IMR-90 (cell line): ENCODE measurements around the gene COL23A1. TPM values are rescaled to one million over a fixed set of nuclear protein-coding genes. Genes with fewer than 3 reads are reported as not detected.
A peak's percentile ranks its signal among the peaks of the same experiment; 100 is the strongest.

ENCODE experiments used
- ATAC-seq: fragments of 200-7000 bp; cut with Tn5 transposase; 2 replicates; pipeline ENCODE4 v1.9.1; 2020; ENCODE audit warnings: low read depth, mild to moderate bottlenecking, moderate library complexity
- BruUV-seq: library from RNA; stranded (reverse); fragments of 400-500 nt; replicated peaks from 2 replicates; lab custom pipeline; 2021; lab: Mats Ljungman, UMichigan
- CTCF ChIA-PET: fragments of 300-600 bp; formaldehyde crosslinking; extraction: SDS; loops from one replicate; lab custom pipeline; 2021; ENCODE audit warnings: antibody characterized with exemption; lab: Yijun Ruan, JAX
- POLR2A ChIA-PET: fragments of 300-600 bp; sonication (Branson Sonifier 250); formaldehyde crosslinking; loops from one replicate; lab custom pipeline; 2022; ENCODE audit warnings: antibody characterized with exemption; ENCODE audit not compliant: unreplicated experiment; lab: Charles Lee
- DNase-seq: peaks from one replicate; pipeline ENCODE4 v3.0.0; 2013
- H2AFZ ChIP-seq: replicated peaks from 2 replicates; pipeline ENCODE3; 2013; ENCODE audit warnings: low read length, mild to moderate bottlenecking; ENCODE audit not compliant: poor library complexity
- H2AK5ac ChIP-seq: 2 replicates; pipeline ENCODE4 v1.6.1; 2013; ENCODE audit warnings: low read depth, low read length, inconsistent platforms
- H2AK9ac ChIP-seq: replicated peaks from 2 replicates; pipeline ENCODE3; 2013; ENCODE audit warnings: mild to moderate bottlenecking, low read depth, low read length, moderate library complexity; ENCODE audit not compliant: poor library complexity
- H2BK120ac ChIP-seq: 2 replicates; pipeline ENCODE4 v1.6.1; 2013; ENCODE audit warnings: low read depth, low read length, inconsistent platforms
- H2BK15ac ChIP-seq: 3 replicates; pipeline ENCODE4 v1.6.1; 2013; ENCODE audit warnings: low read depth, low read length, inconsistent platforms
- H2BK20ac ChIP-seq: 2 replicates; pipeline ENCODE4 v1.6.1; 2013; ENCODE audit warnings: low read depth, mild to moderate bottlenecking, inconsistent platforms, low read length, moderate library complexity
- H2BK5ac ChIP-seq: 2 replicates; pipeline ENCODE4 v1.6.1; 2013; ENCODE audit warnings: mild to moderate bottlenecking, low read depth, low read length, inconsistent platforms; ENCODE audit not compliant: poor library complexity, severe bottlenecking
- H3K14ac ChIP-seq: replicated peaks from 2 replicates; pipeline ENCODE4 v1.6.1; 2013; ENCODE audit warnings: low read depth, low read length, inconsistent platforms
- H3K18ac ChIP-seq: 2 replicates; pipeline ENCODE4 v1.6.1; 2013; ENCODE audit warnings: low read depth, low read length, control low read depth
- H3K23ac ChIP-seq: 2 replicates; pipeline ENCODE4 v1.6.1; 2013; ENCODE audit warnings: low read depth, low read length, inconsistent platforms
- H3K27ac ChIP-seq: 2 replicates; pipeline ENCODE4 v1.5.1; 2013; ENCODE audit warnings: mild to moderate bottlenecking, control low read depth, low read length; ENCODE audit not compliant: insufficient read depth
- H3K27me3 ChIP-seq: 2 replicates; pipeline ENCODE4 v1.6.1; 2013; ENCODE audit warnings: low read length; ENCODE audit not compliant: control insufficient read depth, insufficient read depth
- H3K36me3 ChIP-seq: 2 replicates; pipeline ENCODE4 v1.6.1; 2013; ENCODE audit warnings: low read length, mixed read lengths; ENCODE audit not compliant: control insufficient read depth, insufficient read depth
- H3K4ac ChIP-seq: 2 replicates; pipeline ENCODE4 v1.6.1; 2013; ENCODE audit warnings: low read depth, low read length, inconsistent platforms
- H3K4me1 ChIP-seq: 2 replicates; pipeline ENCODE4 v1.6.1; 2013; ENCODE audit warnings: low read length, mixed read lengths; ENCODE audit not compliant: control insufficient read depth, insufficient read depth
- H3K4me2 ChIP-seq: 2 replicates; pipeline ENCODE4 v1.6.1; 2013; ENCODE audit warnings: low read depth, mild to moderate bottlenecking, control low read depth, low read length, moderate library complexity
- H3K4me3 ChIP-seq: 2 replicates; pipeline ENCODE4 v1.5.1; 2013; ENCODE audit warnings: low read depth, mild to moderate bottlenecking, control low read depth, low read length, moderate library complexity; ENCODE audit not compliant: insufficient read depth
- H3K56ac ChIP-seq: 2 replicates; pipeline ENCODE4 v1.6.1; 2013; ENCODE audit warnings: low read length, inconsistent platforms; ENCODE audit not compliant: insufficient read depth; ENCODE audit errors: extremely low read depth
- H3K79me1 ChIP-seq, 2 experiments: 2 replicates each; pipeline ENCODE4 v1.6.1; 2013; ENCODE audit warnings: low read length in 2 of 2, inconsistent platforms in 1 of 2, low read depth in 1 of 2
- H3K9ac ChIP-seq: 2 replicates; pipeline ENCODE4 v1.6.1; 2013; ENCODE audit warnings: low read depth, low read length, control low read depth
- H3K9me1 ChIP-seq: 2 replicates; pipeline ENCODE4 v1.6.1; 2013; ENCODE audit warnings: low read length, inconsistent platforms; ENCODE audit not compliant: insufficient read depth
- H3K9me3 ChIP-seq: 2 replicates; pipeline ENCODE4 v1.6.1; 2013; ENCODE audit warnings: low read length; ENCODE audit not compliant: control insufficient read depth, insufficient read depth
- H4K20me1 ChIP-seq: 2 replicates; pipeline ENCODE4 v1.6.1; 2013; ENCODE audit warnings: low read length, inconsistent platforms; ENCODE audit not compliant: insufficient read depth
- H4K5ac ChIP-seq: 2 replicates; pipeline ENCODE4 v1.6.1; 2013; ENCODE audit warnings: mild to moderate bottlenecking, low read depth, low read length, control low read depth
- H4K8ac ChIP-seq, 2 experiments: 2 replicates each; pipeline ENCODE4 v1.6.1; 2013; ENCODE audit warnings: low read depth in 2 of 2, low read length in 2 of 2, control low read depth in 1 of 2, inconsistent platforms in 1 of 2
- H4K91ac ChIP-seq: 2 replicates; pipeline ENCODE4 v1.6.1; 2013; ENCODE audit warnings: low read depth, low read length, inconsistent platforms; ENCODE audit not compliant: insufficient read depth
- BHLHE40 ChIP-seq: fragments of 150-350 bp; IDR thresholded peaks from 2 replicates; pipeline ENCODE4 v1.6.1; 2016; ENCODE audit warnings: mild to moderate bottlenecking, low read depth, low read length
- CEBPB ChIP-seq: IDR thresholded peaks from 2 replicates; pipeline ENCODE4 v1.6.1; 2012; ENCODE audit warnings: low read depth, low read length, improper control_type of control experiment
- CHD1 ChIP-seq: IDR thresholded peaks from 2 replicates; pipeline ENCODE4 v1.6.1; 2012; ENCODE audit warnings: low read depth, low read length, improper control_type of control experiment
- FOS ChIP-seq: fragments of 150-350 bp; IDR thresholded peaks from 2 replicates; pipeline ENCODE4 v1.6.1; 2016; ENCODE audit warnings: low read depth, low read length
- MAFK ChIP-seq: IDR thresholded peaks from 2 replicates; pipeline ENCODE4 v1.6.1; 2012; ENCODE audit warnings: low read depth, low read length, improper control_type of control experiment
- MAZ ChIP-seq: IDR thresholded peaks from 2 replicates; pipeline ENCODE4 v1.6.1; 2012; ENCODE audit warnings: low read depth, mild to moderate bottlenecking, low read length, improper control_type of control experiment, moderate library complexity, borderline replicate concordance
- MXI1 ChIP-seq: IDR thresholded peaks from 2 replicates; pipeline ENCODE4 v1.6.1; 2012; ENCODE audit warnings: low read depth, mild to moderate bottlenecking, low read length, moderate library complexity, borderline replicate concordance
- NFE2L2 ChIP-seq: fragments of 150-350 bp; IDR thresholded peaks from 2 replicates; pipeline ENCODE4 v1.6.1; 2016; ENCODE audit warnings: low read depth, mild to moderate bottlenecking, low read length
- POLR2A ChIP-seq: IDR thresholded peaks from 2 replicates; pipeline ENCODE4 v1.6.1; 2012; ENCODE audit warnings: mild to moderate bottlenecking, low read depth, low read length
- RAD21 ChIP-seq: IDR thresholded peaks from 2 replicates; pipeline ENCODE4 v1.6.1; 2012; ENCODE audit warnings: low read length, improper control_type of control experiment
- RCOR1 ChIP-seq: IDR thresholded peaks from 2 replicates; pipeline ENCODE4 v1.6.1; 2012; ENCODE audit warnings: mild to moderate bottlenecking, low read length, improper control_type of control experiment; ENCODE audit not compliant: insufficient replicate concordance
- RFX5 ChIP-seq: IDR thresholded peaks from 2 replicates; pipeline ENCODE4 v1.8.0; 2012; ENCODE audit warnings: low read depth, mild to moderate bottlenecking, low read length, moderate library complexity
- SMC3 ChIP-seq: fragments of 150-350 bp; IDR thresholded peaks from 2 replicates; pipeline ENCODE4 v1.6.1; 2016; ENCODE audit warnings: low read depth, mild to moderate bottlenecking, antibody characterized with exemption, low read length, moderate library complexity
- WGBS, 2 experiments: methylation state at CpG; one replicate each; pipeline versions ENCODE4 v1.1.5 to v1.1.7; 2013; ENCODE audit warnings: missing lambda C conversion rate in 2 of 2; ENCODE audit not compliant: insufficient read length in 1 of 2; ENCODE audit errors: extremely low coverage in 2 of 2; 5-methylcytosine and 5-hydroxymethylcytosine counted together
- dilution Hi-C: fragments of 300-500 bp; cut with HindIII; formaldehyde crosslinking; loops from one replicate; pipeline ENCODE4 v1.14.3; 2018; ENCODE audit warnings: low sequenced_read_pairs; ENCODE audit not compliant: unreplicated experiment
- in situ Hi-C: fragments of 300-500 bp; cut with MboI; formaldehyde crosslinking; loops from 3 replicates; pipeline ENCODE4 v1.14.3; 2019; ENCODE audit warnings: low sequenced_read_pairs, inconsistent platforms, mixed read lengths
- intact Hi-C: fragments of 100-400 bp; cut with micrococcal nuclease; formaldehyde crosslinking; loops from 2 replicates; pipeline ENCODE4 v1.10.0; 2022
- polyA plus RNA-seq, 3 experiments: library from polyadenylated mRNA; depleted of rRNA; stranded (reverse); fragments of >200 nt; gene quantifications; 2 replicates each; pipeline ENCODE4 v1.2.3, GENCODE V29; 2012; ENCODE audit warnings: low replicate concordance in 1 of 3
- total RNA-seq: library from RNA; depleted of rRNA; stranded (reverse); fragments of >200 nt; gene quantifications from 2 replicates; pipeline ENCODE4 v1.2.3, GENCODE V29; 2012
- TF ChIP-seq, protein P1 (sequence below): fragments of 150-350 bp; IDR thresholded peaks from 2 replicates; pipeline ENCODE4 v1.6.1; 2017; ENCODE audit warnings: mild to moderate bottlenecking, antibody characterized with exemption, low read length, low read depth
- TF ChIP-seq, protein P2 (sequence below): fragments of 150-350 bp; IDR thresholded peaks from 2 replicates; pipeline ENCODE4 v1.6.1; 2016; ENCODE audit warnings: low read depth, mild to moderate bottlenecking, low read length, moderate library complexity, borderline replicate concordance
- TF ChIP-seq, protein P3 (sequence below): conservative IDR thresholded peaks from 2 replicates; pipeline ENCODE4 v1.5.1; 2012; ENCODE audit warnings: mild to moderate bottlenecking, low read depth, low read length, improper control_type of control experiment

Gene COL23A1
- total and polyA plus RNA-seq, 2 of the 4 experiments (the other 2 are of a cell fraction), result not detected

DNA sequence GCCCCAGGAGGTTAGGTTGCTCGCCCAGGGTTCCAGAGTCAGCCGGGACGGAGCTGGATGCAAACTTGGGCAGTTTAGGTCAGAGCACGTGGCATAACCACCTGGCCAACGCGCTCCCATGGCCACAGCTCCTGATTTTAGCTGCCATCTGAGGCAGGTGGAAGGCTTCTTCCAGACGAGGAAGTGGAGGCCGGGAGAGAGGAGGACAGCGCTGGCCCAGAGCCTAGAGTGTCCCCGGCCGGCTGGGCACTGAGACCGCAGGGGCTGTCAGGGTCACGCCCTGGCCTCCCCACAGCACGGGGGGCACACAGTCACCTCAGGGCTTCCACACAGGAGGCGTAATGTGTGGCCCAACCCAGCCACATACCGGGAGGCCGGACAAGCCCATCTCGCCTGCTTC lies 341.4 kb downstream of the COL23A1 start:
- Histone ChIP-seq H2AFZ (peak overlapping the region; percentile 10), H3K4me2 (no peak overlapping the region), H4K20me1 (no peaks in the 10 kb centered on the region), H3K4me1 (peaks cover 2% of the 10 kb centered on the region; the same call in 1 of the 2 replicates), H3K9me3 (no peaks in the 10 kb centered on the region), H3K56ac (no peak overlapping the region), H3K14ac (no peak overlapping the region), H3K18ac (no peak overlapping the region), H3K9me1 (no peaks in the 10 kb centered on the region), H2BK5ac (no peak overlapping the region), H2BK15ac (no peak overlapping the region), H4K8ac (no peak overlapping the region), H3K27ac (no peak overlapping the region), H4K5ac (no peak overlapping the region), H3K4ac (no peak overlapping the region), H3K79me1 (no peaks in the 10 kb centered on the region), H3K36me3 (no peaks in the 10 kb centered on the region), H2AK9ac (no peak overlapping the region), H3K27me3 (peaks cover 3% of the 10 kb centered on the region; the same call in 1 of the 2 replicates), H2BK20ac (no peak overlapping the region), H3K9ac (no peak overlapping the region), H2AK5ac (no peak overlapping the region), H3K4me3 (no peak overlapping the region), H4K91ac (no peak overlapping the region), H3K23ac (no peak overlapping the region), H2BK120ac (no peak overlapping the region)
- dilution Hi-C loops, result no loop called here
- ChIA-PET CTCF (no interaction called here), POLR2A (no interaction called here)
- ATAC-seq (no peak), DNase-seq (no peak)
- 81% methylated on average over 8 of the region's 18 CpGs; no CpG with 5 or more reads in 1 of the 2 experiments for WGBS, 2 experiments
- in situ Hi-C loops, result no loop called here
- no TSS peak for BruUV-seq
- TF ChIP-seq, protein P1, sequence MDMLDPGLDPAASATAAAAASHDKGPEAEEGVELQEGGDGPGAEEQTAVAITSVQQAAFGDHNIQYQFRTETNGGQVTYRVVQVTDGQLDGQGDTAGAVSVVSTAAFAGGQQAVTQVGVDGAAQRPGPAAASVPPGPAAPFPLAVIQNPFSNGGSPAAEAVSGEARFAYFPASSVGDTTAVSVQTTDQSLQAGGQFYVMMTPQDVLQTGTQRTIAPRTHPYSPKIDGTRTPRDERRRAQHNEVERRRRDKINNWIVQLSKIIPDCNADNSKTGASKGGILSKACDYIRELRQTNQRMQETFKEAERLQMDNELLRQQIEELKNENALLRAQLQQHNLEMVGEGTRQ, result no peak
- TF ChIP-seq, protein P2, sequence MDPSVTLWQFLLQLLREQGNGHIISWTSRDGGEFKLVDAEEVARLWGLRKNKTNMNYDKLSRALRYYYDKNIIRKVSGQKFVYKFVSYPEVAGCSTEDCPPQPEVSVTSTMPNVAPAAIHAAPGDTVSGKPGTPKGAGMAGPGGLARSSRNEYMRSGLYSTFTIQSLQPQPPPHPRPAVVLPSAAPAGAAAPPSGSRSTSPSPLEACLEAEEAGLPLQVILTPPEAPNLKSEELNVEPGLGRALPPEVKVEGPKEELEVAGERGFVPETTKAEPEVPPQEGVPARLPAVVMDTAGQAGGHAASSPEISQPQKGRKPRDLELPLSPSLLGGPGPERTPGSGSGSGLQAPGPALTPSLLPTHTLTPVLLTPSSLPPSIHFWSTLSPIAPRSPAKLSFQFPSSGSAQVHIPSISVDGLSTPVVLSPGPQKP, result no peak
- TF ChIP-seq FOS (no peak), POLR2A (no peak), RFX5 (no peak), BHLHE40 (no peak), RAD21 (no peak), MAZ (no peak), CHD1 (no peak), MAFK (no peak), SMC3 (no peak), NFE2L2 (no peak), MXI1 (no peak), CEBPB (no peak), RCOR1 (no peak)
- TF ChIP-seq, protein P3, sequence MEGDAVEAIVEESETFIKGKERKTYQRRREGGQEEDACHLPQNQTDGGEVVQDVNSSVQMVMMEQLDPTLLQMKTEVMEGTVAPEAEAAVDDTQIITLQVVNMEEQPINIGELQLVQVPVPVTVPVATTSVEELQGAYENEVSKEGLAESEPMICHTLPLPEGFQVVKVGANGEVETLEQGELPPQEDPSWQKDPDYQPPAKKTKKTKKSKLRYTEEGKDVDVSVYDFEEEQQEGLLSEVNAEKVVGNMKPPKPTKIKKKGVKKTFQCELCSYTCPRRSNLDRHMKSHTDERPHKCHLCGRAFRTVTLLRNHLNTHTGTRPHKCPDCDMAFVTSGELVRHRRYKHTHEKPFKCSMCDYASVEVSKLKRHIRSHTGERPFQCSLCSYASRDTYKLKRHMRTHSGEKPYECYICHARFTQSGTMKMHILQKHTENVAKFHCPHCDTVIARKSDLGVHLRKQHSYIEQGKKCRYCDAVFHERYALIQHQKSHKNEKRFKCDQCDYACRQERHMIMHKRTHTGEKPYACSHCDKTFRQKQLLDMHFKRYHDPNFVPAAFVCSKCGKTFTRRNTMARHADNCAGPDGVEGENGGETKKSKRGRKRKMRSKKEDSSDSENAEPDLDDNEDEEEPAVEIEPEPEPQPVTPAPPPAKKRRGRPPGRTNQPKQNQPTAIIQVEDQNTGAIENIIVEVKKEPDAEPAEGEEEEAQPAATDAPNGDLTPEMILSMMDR, result no peak
- intact Hi-C loops, result no loop called here
